Testis (tissue), 2 donors: ENCODE measurements around the gene OR2T5.
"Not testable (repeated sequence)": the region's sequence is repeated elsewhere in the genome, so short reads cannot be mapped to it uniquely, and the experiment has no call there.

Experiments
- CTCF ChIP-seq, 3 experiments: fragments of 450-650 bp in 2 of 3; fragments of 200-600 bp in 1 of 3; sonication (generic) in 1 of 3; IDR thresholded peaks; one replicate each; pipeline ENCODE4 v1.5.1; 2016 to 2019; ENCODE audit warnings: antibody characterized with exemption in 3 of 3, mild to moderate bottlenecking in 2 of 3, moderate library complexity in 1 of 3
- POLR2A ChIP-seq: fragments of 450-650 bp; IDR thresholded peaks from one replicate; pipeline ENCODE4 v1.6.1; 2017; ENCODE audit warnings: antibody characterized with exemption, mild to moderate bottlenecking, moderate library complexity

GRCh38 chr1:248445399-248445798 is 43.0 kb upstream of the OR2T5 start, which contains the start of gene OR2T2:
- not testable (repeated sequence) for TF ChIP-seq POLR2A; CTCF (IDR thresholded peaks at IDR 0.05)
